Nephron (organoid): ENCODE data around the gene SPDL1.

ENCODE experiments used
- H3K27ac Mint-ChIP-seq, 3 experiments: 2 replicates each; pipeline ENCODE4 v1.8.0; 2020; ENCODE audit warnings: mixed read lengths in 3 of 3, mild to moderate bottlenecking in 2 of 3, moderate library complexity in 1 of 3
- H3K27me3 Mint-ChIP-seq: 2 replicates; pipeline ENCODE4 v1.8.0; 2021; ENCODE audit warnings: low read depth, mild to moderate bottlenecking, moderate library complexity, mixed read lengths
- H3K36me3 Mint-ChIP-seq: 2 replicates; pipeline ENCODE4 v1.8.0; 2020; ENCODE audit warnings: low read depth, mixed read lengths
- H3K4me1 Mint-ChIP-seq: 2 replicates; pipeline ENCODE4 v1.8.0; 2020; ENCODE audit warnings: mixed read lengths
- H3K4me3 Mint-ChIP-seq, 3 experiments: 2 replicates each; pipeline ENCODE4 v1.8.0; 2020; ENCODE audit warnings: mild to moderate bottlenecking in 3 of 3, mixed read lengths in 3 of 3, moderate library complexity in 2 of 3
- H3K9me3 Mint-ChIP-seq: 2 replicates; pipeline ENCODE4 v1.8.0; 2020; ENCODE audit warnings: mixed read lengths
- CTCF ChIP-seq, 3 experiments: fragments of 200-600 bp; sonication (generic); IDR thresholded peaks; one replicate each; pipeline ENCODE4 v1.5.0; 2021; ENCODE audit warnings: antibody characterized with exemption in 3 of 3; ENCODE audit not compliant: unreplicated experiment in 3 of 3

SPDL1 gene

GRCh38 chr5:169544264-169544950 is 39.2 kb upstream of the SPDL1 start:
- peaks cover 11% of the 10 kb centered on the region for H3K27me3 Mint-ChIP-seq
- H3K27ac Mint-ChIP-seq: no peak overlapping the region
- H3K4me3 Mint-ChIP-seq: no peak overlapping the region
- no peak for TF ChIP-seq CTCF (IDR thresholded peaks at IDR 0.05; ENCODE audit: unreplicated experiment in 3 of 3)
- peaks cover 5% of the 10 kb centered on the region for H3K9me3 Mint-ChIP-seq
- H3K4me1 Mint-ChIP-seq: peaks cover 14% of the 10 kb centered on the region
- no peaks in the 10 kb centered on the region for H3K36me3 Mint-ChIP-seq

GRCh38 chr5:169545762-169546161 is 37.8 kb upstream of the SPDL1 start:
- TF ChIP-seq CTCF (IDR thresholded peaks at IDR 0.05; ENCODE audit: unreplicated experiment in 3 of 3): no peak
- Mint-ChIP-seq H3K4me1 (peaks cover 23% of the 10 kb centered on the region), H3K27me3 (peaks cover 12% of the 10 kb centered on the region), H3K9me3 (peaks cover 6% of the 10 kb centered on the region), H3K36me3 (no peaks in the 10 kb centered on the region), H3K4me3 (no peak overlapping the region), H3K27ac (no peak overlapping the region)

GRCh38 chr5:169546346-169546745 is 37.2 kb upstream of the SPDL1 start:
- H3K27me3 Mint-ChIP-seq: peaks cover 12% of the 10 kb centered on the region
- peaks cover 23% of the 10 kb centered on the region for H3K4me1 Mint-ChIP-seq
- peaks cover 6% of the 10 kb centered on the region for H3K9me3 Mint-ChIP-seq
- no peak overlapping the region for H3K4me3 Mint-ChIP-seq
- H3K27ac Mint-ChIP-seq: no peak overlapping the region
- no peaks in the 10 kb centered on the region for H3K36me3 Mint-ChIP-seq
- no peak for TF ChIP-seq CTCF (IDR thresholded peaks at IDR 0.05; ENCODE audit: unreplicated experiment in 3 of 3)

DNA sequence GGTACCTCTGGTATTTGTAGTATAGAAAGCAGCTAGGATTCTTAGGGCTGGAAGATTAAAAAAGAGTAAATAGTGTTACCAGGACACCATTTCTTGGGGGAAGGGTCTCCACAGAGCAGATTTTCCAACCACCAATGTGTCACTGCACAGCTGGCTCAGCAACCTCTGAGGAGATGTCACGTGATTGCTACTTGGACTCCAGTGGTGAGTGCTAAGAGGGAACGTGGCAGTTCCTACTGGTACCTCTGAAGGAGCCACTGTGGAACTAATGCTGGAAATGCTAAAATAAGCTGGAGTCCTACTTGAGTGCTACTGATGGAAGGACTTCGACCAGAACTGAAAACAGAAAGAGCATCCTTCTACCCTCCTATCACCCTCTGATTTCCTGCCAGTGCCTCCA is 36.1 kb upstream of the SPDL1 start:
- Mint-ChIP-seq H3K27ac (no peak overlapping the region), H3K9me3 (peaks cover 4% of the 10 kb centered on the region), H3K4me1 (peaks cover 23% of the 10 kb centered on the region), H3K27me3 (peaks cover 12% of the 10 kb centered on the region), H3K4me3 (no peak overlapping the region), H3K36me3 (no peaks in the 10 kb centered on the region)
- TF ChIP-seq CTCF (IDR thresholded peaks at IDR 0.05; ENCODE audit: unreplicated experiment in 3 of 3): no peak

DNA sequence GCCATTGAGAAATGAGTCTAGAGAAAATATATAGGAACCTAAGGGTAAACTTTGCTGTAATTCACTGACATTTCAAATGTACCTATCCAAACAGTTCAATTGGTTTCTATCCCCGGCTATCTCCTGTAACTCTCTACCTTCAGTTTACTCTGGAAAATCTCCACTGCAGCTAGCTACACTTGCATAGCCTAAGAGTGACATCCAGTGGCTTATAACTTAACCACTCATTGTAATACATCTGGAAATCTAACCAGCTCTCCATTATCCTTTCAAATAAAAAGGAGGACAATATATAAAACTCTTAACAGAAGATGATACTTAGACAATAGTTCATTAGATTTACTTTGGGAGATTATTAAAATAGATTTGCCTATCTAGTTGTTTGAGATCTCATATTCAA is 35.3 kb upstream of the SPDL1 start:
- H3K27me3 Mint-ChIP-seq: peaks cover 12% of the 10 kb centered on the region
- no peaks in the 10 kb centered on the region for H3K36me3 Mint-ChIP-seq
- peak overlapping the region in 2 of 3 experiments; percentile 20 to 25 for H3K27ac Mint-ChIP-seq
- no peak overlapping the region for H3K4me3 Mint-ChIP-seq
- H3K9me3 Mint-ChIP-seq: peaks cover 10% of the 10 kb centered on the region
- peak; percentile 59 to 67 (median 64) for TF ChIP-seq CTCF (IDR thresholded peaks at IDR 0.05; ENCODE audit: unreplicated experiment in 3 of 3)
- peaks cover 23% of the 10 kb centered on the region for H3K4me1 Mint-ChIP-seq

GRCh38 chr5:169549453-169550100 is 34.0 kb upstream of the SPDL1 start:
- no peak for TF ChIP-seq CTCF (IDR thresholded peaks at IDR 0.05; ENCODE audit: unreplicated experiment in 3 of 3)
- Mint-ChIP-seq H3K4me3 (no peak overlapping the region), H3K27ac (peak overlapping the region in 1 of 3 experiments; percentile 79), H3K27me3 (peaks cover 12% of the 10 kb centered on the region), H3K9me3 (peaks cover 10% of the 10 kb centered on the region), H3K4me1 (peaks cover 23% of the 10 kb centered on the region), H3K36me3 (no peaks in the 10 kb centered on the region)
